ENCODE data around the gene MYO1E.

The MYO1E gene

DNA sequence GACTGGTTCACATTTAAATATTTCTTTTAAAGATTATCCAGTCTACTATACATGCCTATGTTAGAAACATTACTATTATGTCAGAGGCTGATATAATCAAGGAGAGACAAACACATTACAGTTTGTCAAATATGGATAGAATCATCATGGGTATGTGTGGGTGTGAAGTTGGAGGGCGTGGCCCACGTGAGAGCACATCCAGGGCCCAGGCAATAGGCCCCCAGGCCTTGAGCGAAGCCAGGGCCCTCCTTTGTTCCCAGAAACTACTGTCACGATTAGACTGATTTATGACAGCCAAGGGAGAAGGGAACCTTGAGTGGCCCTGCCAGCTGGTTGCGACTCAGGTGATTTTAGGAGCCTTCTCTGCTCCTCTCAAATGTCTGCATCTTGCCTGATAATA is 193.0 kb downstream of the MYO1E start:
- no peak for TF ChIP-seq ZNF274 (IDR thresholded peaks at IDR 0.05; ENCODE audit: low read depth, low read length)
- no peak overlapping the region for H3K4me3 ChIP-seq (ENCODE audit: low read length)

DNA sequence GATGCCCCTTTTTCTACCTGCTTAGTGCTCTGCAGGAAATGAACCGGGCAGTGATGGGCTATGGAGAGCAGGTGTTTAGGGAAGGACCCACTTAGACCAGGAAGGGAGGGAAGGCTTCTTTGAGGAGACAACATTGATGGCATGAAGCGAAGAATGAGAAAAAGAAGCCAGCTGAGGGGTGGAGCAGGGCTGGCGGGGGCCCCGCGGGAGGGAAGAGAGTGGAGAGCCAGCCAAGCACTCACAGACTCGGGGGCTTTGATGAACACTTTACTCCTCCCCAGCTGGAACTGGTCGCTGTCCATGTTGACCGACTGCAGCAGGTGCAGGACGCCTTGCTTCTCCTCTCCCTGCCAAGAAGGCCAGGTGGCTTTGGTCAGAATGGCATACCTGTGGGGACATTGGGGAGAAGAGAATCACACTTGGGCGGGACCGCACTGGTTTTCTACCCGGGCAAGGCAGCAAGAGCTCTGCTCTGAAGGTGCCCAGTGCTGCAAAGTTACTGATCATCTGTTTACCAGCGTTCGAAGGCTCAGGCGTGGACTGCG is 194.4 kb downstream of the MYO1E start:
- no peak overlapping the region for H3K4me3 ChIP-seq (ENCODE audit: low read length)
- TF ChIP-seq ZNF274 (IDR thresholded peaks at IDR 0.05; ENCODE audit: low read depth, low read length) = no peak

DNA sequence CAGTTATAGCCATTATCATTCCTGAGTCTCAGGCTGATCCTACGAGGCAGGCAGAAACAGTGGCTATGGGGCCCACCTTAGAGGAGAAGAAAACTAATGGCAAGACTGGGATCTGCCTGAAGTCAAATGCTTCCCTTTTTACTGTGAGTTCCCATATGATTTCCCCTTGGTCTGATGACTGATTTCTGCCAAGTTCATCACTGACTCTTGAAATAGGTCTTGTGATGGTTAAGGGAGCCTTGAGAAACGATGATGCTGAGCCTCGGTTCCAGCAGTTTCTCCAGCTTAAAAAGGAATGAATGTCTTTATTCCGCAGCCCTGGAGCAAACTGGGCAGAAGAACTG is 195.4 kb downstream of the MYO1E start:
- TF ChIP-seq ZNF274 (IDR thresholded peaks at IDR 0.05; ENCODE audit: low read depth, low read length) = no peak
- no peak overlapping the region for H3K4me3 ChIP-seq (ENCODE audit: low read length)

DNA sequence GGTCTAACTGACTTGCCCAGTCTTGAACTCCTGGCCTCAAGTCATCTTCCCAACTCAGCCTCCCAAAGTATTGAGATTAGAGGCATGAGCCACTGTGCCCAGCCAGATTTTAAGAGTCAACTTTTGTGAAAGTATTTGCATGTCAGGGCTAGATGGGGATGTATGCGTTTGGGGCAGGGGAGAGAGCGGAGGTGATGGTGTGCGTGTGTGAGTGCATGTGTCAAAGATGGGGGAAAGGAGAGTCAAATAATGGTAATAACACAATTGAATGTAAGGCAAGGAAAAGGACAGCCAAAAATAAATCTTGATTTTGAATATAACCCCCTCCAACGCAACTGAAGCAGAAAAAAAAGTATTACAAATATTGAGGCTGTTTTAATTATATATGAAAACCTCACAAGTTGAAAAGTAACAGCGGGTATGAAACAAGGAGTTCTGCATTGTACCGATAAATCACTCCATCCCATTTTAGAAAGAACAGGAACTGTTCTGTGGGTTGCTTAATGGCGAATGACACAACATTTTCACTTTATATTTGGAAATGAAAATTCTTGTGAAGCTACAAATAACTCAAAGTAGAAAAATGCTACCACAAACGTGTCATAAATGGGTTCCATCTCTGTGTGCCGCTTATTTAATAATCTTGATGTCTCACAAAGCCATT is 195.9 kb downstream of the MYO1E start:
- no peak for TF ChIP-seq ZNF274 (IDR thresholded peaks at IDR 0.05; ENCODE audit: low read depth, low read length)
- H3K4me3 ChIP-seq (ENCODE audit: low read length) = no peak overlapping the region

DNA sequence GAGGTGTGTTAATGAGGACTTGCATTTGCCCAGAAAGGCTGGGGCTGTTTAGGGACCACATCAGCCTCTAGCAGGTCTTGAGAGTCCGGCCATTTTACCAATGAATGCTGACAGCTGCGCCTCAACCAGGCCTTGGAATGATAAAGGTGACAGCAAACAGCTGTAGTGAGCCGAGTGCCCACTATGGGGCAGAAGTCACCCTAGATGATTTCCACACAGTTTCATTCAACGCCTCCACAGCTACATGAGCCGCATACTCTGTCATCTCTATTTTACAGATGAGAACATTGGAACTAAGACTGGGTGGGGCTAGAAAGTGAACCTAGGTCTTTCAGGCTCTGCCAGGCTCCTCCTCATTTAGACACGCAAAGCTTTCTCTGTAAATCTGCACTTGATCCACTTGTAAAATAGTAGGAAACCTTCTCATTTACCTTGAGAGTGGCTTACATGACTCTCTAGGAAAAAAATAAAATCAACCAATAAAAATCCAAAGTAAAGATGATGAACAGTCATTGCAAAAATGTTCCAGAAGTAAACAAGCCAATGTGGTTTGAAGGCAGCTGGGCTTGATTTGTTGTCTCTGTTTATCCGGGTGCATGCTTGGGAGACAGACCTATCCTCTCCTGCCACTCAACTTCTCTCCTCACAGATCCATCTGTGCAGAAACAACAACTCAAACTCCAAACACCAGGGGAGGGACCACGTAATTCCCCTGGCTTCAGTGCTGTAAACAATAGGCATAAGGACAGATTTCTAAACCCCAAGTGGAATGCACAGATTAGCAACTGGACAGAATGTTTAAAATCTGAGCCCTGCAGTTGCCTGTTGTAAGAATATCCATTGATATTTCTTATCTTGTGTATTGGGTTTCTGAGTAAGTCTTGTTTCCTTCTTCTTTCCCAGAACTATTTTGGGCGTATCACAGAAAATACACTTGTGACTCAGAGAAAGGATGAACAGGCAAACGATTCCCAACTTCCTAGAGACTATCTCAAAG is 197.5 kb downstream of the MYO1E start:
- no peak overlapping the region for H3K4me3 ChIP-seq (ENCODE audit: low read length)
- no peak for TF ChIP-seq ZNF274 (IDR thresholded peaks at IDR 0.05; ENCODE audit: low read depth, low read length)

DNA sequence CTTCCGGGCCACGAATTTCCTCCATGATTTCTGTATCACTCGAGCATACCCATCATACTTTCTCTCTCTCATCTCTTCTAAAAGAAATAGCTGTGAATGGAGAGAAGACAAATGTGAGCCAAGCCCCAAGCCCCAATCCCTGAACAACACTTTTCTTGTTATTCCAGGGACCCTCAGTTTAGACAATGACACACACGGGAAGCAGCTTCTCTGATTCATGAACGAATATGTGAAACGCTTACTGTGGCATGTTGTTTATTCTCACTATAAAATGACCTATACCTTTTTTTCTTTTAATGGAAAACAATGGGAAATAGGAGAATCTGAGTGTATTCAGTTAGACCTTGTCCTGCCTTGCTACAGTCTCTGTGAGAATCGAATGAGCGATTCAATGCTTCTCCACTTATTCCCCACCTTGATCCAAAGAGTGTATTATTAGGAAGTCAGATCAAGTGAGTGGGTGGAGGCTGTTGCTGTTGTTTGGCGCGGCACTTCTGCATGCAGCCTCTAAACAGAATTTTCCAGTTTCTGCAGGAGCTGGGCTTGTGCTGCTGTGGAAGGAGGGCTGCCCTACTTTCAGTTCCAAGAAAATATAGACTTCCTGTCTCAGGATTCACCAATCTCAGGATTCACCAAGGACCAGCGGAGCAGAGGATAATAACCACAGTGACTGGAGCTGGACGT is 198.4 kb downstream of the MYO1E start:
- no peak overlapping the region for H3K4me3 ChIP-seq (ENCODE audit: low read length)
- TF ChIP-seq ZNF274 (IDR thresholded peaks at IDR 0.05; ENCODE audit: low read depth, low read length) = no peak

DNA sequence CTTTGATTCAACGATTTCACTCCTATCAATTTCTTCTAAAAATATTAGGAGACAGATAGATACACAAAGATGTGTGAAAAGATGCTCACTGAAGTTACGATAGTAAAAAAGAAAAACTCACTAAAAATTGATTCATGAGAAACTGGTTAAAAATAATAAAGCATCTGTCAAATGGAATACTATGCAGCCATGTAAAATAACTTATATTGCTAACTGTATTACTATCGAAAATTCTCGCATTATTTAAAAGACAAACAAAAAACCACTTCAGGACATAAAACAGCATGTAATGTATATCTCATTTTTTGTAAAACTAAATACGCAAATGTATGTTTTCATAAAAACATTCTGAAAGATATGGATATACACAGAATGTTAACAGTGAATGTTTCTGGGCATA is 199.5 kb downstream of the MYO1E start:
- no peak overlapping the region for H3K4me3 ChIP-seq (ENCODE audit: low read length)
- no peak for TF ChIP-seq ZNF274 (IDR thresholded peaks at IDR 0.05; ENCODE audit: low read depth, low read length)

DNA sequence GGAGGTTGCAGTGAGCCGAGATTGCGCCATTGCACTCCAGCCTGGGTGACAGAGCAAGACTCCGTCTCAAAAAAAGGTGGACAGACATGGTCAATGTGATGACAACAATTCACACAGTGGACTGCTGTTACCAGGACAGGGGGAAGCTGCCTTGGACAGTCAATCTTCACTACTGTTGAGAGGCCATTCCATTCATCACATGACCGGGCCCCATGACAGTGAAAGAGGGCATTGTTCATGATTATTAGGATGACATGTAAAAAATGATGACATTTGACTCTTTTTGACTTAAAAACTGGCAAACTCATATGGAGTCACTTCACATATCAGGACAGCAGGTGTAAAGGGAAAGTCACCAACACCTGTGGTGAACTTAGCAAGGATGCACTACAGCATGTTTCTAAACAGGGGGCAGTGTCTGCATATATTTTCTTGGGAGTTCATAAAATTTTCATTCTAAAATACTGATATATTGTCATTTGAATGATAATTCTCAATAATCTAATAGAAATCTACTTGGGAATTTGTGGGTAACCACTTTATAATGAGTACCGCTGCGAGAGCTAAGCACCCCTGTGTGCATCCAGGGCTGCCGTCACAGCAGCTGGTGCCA is 200.3 kb downstream of the MYO1E start:
- TF ChIP-seq ZNF274 (IDR thresholded peaks at IDR 0.05; ENCODE audit: low read depth, low read length) = no peak
- H3K4me3 ChIP-seq (ENCODE audit: low read length) = no peak overlapping the region

DNA sequence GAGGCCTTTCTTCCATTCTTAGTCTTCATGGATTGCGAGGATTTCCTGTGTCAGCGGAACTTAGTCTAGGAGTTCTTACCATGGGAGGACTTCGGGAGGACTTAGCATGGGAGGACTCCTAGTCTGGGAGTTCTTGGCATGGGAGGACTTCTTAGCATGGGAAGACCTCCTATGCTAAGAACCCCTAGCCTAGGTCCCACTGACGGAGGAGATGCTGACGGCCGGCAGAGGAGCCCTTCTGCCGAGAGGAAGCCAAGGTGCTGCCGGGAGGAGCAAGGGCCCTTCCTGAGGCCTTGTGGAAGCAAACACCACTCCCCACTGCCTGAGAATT is 201.6 kb downstream of the MYO1E start:
- no peak for TF ChIP-seq ZNF274 (IDR thresholded peaks at IDR 0.05; ENCODE audit: low read depth, low read length)
- H3K4me3 ChIP-seq (ENCODE audit: low read length) = no peak overlapping the region

DNA sequence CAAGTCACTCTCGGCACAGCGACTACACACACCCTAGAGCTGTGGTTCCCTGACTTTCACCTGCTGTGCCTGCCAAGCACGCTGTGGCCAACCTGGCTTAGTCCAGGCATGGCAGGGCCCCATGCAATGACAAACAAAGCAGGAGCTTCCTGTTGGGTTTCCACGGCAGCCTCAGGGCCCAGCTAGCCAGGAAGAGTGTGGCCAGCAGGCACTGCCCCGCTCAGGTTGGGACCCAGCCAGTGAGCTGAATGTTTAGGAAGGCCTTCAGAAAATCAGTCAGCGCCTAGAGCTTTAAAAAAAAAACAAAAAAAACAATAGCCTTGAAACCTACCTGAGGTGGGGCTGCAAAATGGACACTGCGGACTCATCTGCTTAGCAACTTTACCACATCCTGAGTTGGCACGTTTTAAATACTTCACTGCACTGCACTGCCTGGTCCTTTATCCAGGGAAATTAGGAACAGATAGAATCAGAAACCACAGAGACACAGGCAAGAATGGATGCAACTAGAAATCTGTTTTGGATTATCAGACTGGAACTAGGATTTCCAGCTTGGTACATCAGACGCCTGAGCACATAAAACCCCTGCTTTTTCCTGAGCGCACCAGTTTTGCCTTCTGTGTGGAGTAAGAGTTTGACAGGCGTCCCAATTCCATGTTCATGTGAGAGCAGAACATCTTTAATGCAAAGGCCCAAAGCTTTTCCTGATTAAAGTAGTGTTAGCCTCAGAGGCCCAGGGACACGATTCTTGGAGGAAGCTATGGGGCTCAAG is 202.2 kb downstream of the MYO1E start:
- no peak overlapping the region for H3K4me3 ChIP-seq (ENCODE audit: low read length)
- TF ChIP-seq ZNF274 (IDR thresholded peaks at IDR 0.05; ENCODE audit: low read depth, low read length) = no peak

DNA sequence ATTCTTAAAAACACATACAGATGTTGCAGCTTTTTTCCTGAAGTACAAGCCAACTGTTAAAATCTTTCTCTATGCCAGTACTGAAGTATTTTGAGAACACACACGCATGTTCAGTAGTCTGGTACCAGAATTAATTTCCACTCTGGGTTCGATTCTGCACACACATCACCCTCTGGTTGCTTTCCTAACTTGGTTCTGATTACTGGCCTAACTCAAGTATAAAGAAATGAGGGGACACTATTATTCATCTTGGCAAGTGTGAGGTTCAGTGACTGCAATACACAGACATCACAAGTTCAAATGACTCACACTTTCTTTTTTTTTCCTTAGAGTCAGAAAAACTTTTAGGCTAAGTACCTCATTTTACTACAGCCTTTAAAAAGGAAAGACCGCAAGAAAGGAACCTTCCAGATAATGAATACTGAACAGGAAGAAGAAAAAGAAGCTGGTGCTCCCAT is 203.4 kb downstream of the MYO1E start:
- TF ChIP-seq ZNF274 (IDR thresholded peaks at IDR 0.05; ENCODE audit: low read depth, low read length) = no peak
- H3K4me3 ChIP-seq (ENCODE audit: low read length) = no peak overlapping the region

DNA sequence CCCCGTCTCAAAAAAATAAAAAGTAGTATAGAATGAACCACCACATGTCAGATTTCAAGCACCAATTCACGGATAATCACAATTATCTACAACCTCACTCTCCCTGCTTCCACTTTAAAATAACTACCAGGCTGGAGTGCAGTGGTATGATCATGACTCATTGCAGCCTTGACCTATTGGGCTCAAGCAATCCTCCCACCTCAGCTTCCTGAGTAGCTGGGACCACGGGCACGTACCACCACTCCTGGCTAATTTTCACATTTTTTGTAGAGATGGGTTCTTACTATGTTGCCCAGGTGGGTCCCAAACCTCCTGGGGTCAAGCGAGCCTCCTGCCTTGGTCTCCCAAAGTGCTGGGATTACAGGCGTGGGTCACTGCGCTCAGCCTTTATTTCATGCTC is 204.1 kb downstream of the MYO1E start:
- no peak overlapping the region for H3K4me3 ChIP-seq (ENCODE audit: low read length)
- no peak for TF ChIP-seq ZNF274 (IDR thresholded peaks at IDR 0.05; ENCODE audit: low read depth, low read length)

DNA sequence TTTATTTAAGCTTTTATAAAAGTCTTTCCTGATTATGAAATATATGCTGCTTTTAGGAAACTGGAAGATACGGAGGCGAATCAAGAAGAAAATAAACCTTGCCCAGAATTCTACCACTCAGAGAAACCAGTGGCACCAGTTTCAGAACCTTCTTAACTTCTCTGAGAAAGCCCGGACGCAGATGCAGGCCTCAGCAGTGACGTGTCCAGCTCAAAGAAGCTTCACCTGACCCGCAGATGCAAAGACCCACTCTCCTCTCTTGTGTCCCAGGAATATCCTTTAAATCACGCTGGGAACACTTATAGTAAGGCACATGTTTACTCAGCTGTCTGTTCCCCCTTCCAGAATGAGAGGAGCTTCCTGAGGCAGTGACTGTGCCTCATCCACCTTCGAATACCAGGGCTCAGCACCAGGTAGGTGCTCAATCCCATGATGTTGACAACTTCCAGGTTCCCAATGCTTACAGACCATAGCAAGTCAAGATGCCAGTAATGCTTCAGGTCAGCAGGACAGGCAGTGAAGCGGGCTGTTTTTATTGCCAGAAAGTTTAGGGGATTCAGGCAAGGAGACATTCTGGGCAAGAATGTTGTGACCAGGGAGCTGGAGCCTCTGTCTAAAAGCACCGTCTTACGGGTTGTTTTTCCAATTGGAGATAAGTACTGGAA is 205.9 kb downstream of the MYO1E start:
- no peak overlapping the region for H3K4me3 ChIP-seq (ENCODE audit: low read length)
- no peak for TF ChIP-seq ZNF274 (IDR thresholded peaks at IDR 0.05; ENCODE audit: low read depth, low read length)

All from GM08714 (cell line).